HepG2 (cell line): ENCODE results near the gene NUP93. TPM values are rescaled to one million over a fixed set of nuclear protein-coding genes. Genes with fewer than 3 reads are reported as not detected.

Experiments used
- ARID3A ChIP-seq: IDR thresholded peaks from 2 replicates; pipeline ENCODE4 v1.6.1; 2012; ENCODE audit warnings: low read depth, low read length, improper control_type of control experiment
- BRCA1 ChIP-seq: sonication (generic); formaldehyde crosslinking; IDR thresholded peaks from 2 replicates; pipeline ENCODE4 v1.4.0; 2020; ENCODE audit warnings: missing genetic modification reagents
- CHD2 ChIP-seq: IDR thresholded peaks from 2 replicates; pipeline ENCODE4 v1.6.1; 2011; ENCODE audit warnings: low read depth, low read length, improper control_type of control experiment
- FOXP1 ChIP-seq, 2 experiments: fragments of 450-650 bp in 1 of 2; IDR thresholded peaks; 2 replicates each; pipeline ENCODE4 v1.6.1; 2017 to 2018; ENCODE audit warnings: antibody characterized with exemption in 1 of 2
- GLMP ChIP-seq: sonication (generic); formaldehyde crosslinking; IDR thresholded peaks from 2 replicates; pipeline ENCODE4 v1.9.0; 2021; ENCODE audit warnings: missing genetic modification reagents, mild to moderate bottlenecking, borderline replicate concordance
- HDAC1 ChIP-seq: sonication (generic); formaldehyde crosslinking; IDR thresholded peaks from 2 replicates; pipeline ENCODE4 v1.5.1; 2020; ENCODE audit warnings: mild to moderate bottlenecking, missing genetic modification reagents
- HES4 ChIP-seq: sonication (generic); formaldehyde crosslinking; IDR thresholded peaks from 2 replicates; pipeline ENCODE4 v1.9.0; 2021; ENCODE audit warnings: mild to moderate bottlenecking, missing genetic modification reagents, borderline replicate concordance
- HMG20B ChIP-seq: conservative IDR thresholded peaks from 2 replicates; pipeline ENCODE4 v1.6.1; 2016; ENCODE audit warnings: missing genetic modification reagents, missing compliant biosample characterization
- MTF2 ChIP-seq: sonication (generic); formaldehyde crosslinking; IDR thresholded peaks from 2 replicates; pipeline ENCODE4 v1.5.0; 2020; ENCODE audit warnings: missing genetic modification reagents, borderline replicate concordance
- ZNF101 ChIP-seq: sonication (generic); formaldehyde crosslinking; IDR thresholded peaks from 2 replicates; pipeline ENCODE4 v1.4.0; 2020; ENCODE audit warnings: mild to moderate bottlenecking, low read depth, missing genetic modification reagents, borderline replicate concordance
- ZNF674 ChIP-seq: sonication (generic); formaldehyde crosslinking; IDR thresholded peaks from 2 replicates; pipeline ENCODE4 v1.5.0; 2020; ENCODE audit warnings: low read depth, mild to moderate bottlenecking, missing genetic modification reagents
- ZNF687 ChIP-seq: sonication (generic); formaldehyde crosslinking; IDR thresholded peaks from 2 replicates; pipeline ENCODE4 v1.5.1; 2020; ENCODE audit warnings: mild to moderate bottlenecking, missing genetic modification reagents, moderate library complexity
- ZNF746 ChIP-seq: sonication (generic); formaldehyde crosslinking; IDR thresholded peaks from 2 replicates; pipeline ENCODE4 v1.8.0; 2022; ENCODE audit warnings: mild to moderate bottlenecking, missing genetic modification reagents
- ZNF792 ChIP-seq: IDR thresholded peaks from 2 replicates; pipeline ENCODE4 v1.6.1; 2016
- ZNF800 ChIP-seq: sonication (generic); formaldehyde crosslinking; IDR thresholded peaks from 2 replicates; pipeline ENCODE4 v1.4.0; 2020; ENCODE audit warnings: missing genetic modification reagents
- polyA plus RNA-seq, 8 experiments: library from polyadenylated mRNA; depleted of rRNA in 3 of 8; stranded (reverse) in 7 of 8; unstranded in 1 of 8; fragments of >200 nt; fragmentation: Illumina TruSeq in 4 of 8; extraction: Trizol in 4 of 8; gene quantifications; 2 replicates each; pipeline versions ENCODE4 v1.2.1 to v1.2.3, GENCODE V29; 2011 to 2016; ENCODE audit warnings: low read depth in 4 of 8, missing spikeins in 1 of 8, mixed read lengths in 1 of 8; ENCODE audit not compliant: insufficient read depth in 1 of 8
- total RNA-seq, 5 experiments: library from RNA; depleted of rRNA; stranded (reverse); fragments of >200 nt; fragmentation: Illumina TruSeq; extraction: Trizol; gene quantifications; 2 replicates each; pipeline ENCODE4 v1.2.3, GENCODE V29; 2016; ENCODE audit warnings: low read depth in 1 of 5
- TF ChIP-seq, protein P1 (sequence below): sonication (generic); formaldehyde crosslinking; IDR thresholded peaks from 2 replicates; pipeline ENCODE4 v1.4.0; 2020; ENCODE audit warnings: missing genetic modification reagents; ENCODE audit errors: not compliant biosample characterization
- TF ChIP-seq, protein P2 (sequence below): sonication (generic); formaldehyde crosslinking; IDR thresholded peaks from 2 replicates; pipeline ENCODE4 v1.5.1; 2020; ENCODE audit warnings: missing genetic modification reagents, mild to moderate bottlenecking, borderline replicate concordance

Gene NUP93
- total and polyA plus RNA-seq, 2 of the 13 experiments (the other 11 are each of a cell fraction or from before 2014, with no cell fraction given), result 58.5 to 140 TPM

- no peak for TF ChIP-seq GLMP (CRISPR knock-in tag)
- TF ChIP-seq ZNF101 (CRISPR knock-in tag), result no peak
- TF ChIP-seq, protein P1, sequence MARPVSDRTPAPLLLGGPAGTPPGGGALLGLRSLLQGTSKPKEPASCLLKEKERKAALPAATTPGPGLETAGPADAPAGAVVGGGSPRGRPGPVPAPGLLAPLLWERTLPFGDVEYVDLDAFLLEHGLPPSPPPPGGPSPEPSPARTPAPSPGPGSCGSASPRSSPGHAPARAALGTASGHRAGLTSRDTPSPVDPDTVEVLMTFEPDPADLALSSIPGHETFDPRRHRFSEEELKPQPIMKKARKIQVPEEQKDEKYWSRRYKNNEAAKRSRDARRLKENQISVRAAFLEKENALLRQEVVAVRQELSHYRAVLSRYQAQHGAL (CRISPR knock-in tag), result no peak
- TF ChIP-seq HDAC1 (CRISPR knock-in tag), result no peak
- TF ChIP-seq FOXP1 (IDR thresholded peaks at IDR 0.05), result no peak
- TF ChIP-seq FOXP1 (CRISPR knock-in tag; IDR thresholded peaks at IDR 0.05), result no peak
- TF ChIP-seq CHD2, result no peak
- TF ChIP-seq ZNF746 (CRISPR knock-in tag), result no peak
- TF ChIP-seq ZNF687 (CRISPR knock-in tag), result no peak; the same call in 1 of the 2 replicates
- no peak for TF ChIP-seq HMG20B (CRISPR knock-in tag)
- no peak for TF ChIP-seq ZNF792
- no peak for TF ChIP-seq ZNF800
- TF ChIP-seq ZNF674 (CRISPR knock-in tag), result no peak
- TF ChIP-seq MTF2 (CRISPR knock-in tag), result no peak
- TF ChIP-seq, protein P2, sequence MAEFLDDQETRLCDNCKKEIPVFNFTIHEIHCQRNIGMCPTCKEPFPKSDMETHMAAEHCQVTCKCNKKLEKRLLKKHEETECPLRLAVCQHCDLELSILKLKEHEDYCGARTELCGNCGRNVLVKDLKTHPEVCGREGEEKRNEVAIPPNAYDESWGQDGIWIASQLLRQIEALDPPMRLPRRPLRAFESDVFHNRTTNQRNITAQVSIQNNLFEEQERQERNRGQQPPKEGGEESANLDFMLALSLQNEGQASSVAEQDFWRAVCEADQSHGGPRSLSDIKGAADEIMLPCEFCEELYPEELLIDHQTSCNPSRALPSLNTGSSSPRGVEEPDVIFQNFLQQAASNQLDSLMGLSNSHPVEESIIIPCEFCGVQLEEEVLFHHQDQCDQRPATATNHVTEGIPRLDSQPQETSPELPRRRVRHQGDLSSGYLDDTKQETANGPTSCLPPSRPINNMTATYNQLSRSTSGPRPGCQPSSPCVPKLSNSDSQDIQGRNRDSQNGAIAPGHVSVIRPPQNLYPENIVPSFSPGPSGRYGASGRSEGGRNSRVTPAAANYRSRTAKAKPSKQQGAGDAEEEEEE (CRISPR knock-in tag), result no peak
- no peak for TF ChIP-seq BRCA1 (CRISPR knock-in tag)
- TF ChIP-seq ARID3A, result no peak
- no peak for TF ChIP-seq HES4 (CRISPR knock-in tag)
Measured at GRCh38 chr16:56848955-56849689, 119.2 kb downstream of the NUP93 start (continued).
